ENCODE results near the gene DNASE2.
"Not testable (repeated sequence)": the region's sequence is repeated elsewhere in the genome, so short reads cannot be mapped to it uniquely, and the experiment has no call there.

DNASE2 gene, protein sequence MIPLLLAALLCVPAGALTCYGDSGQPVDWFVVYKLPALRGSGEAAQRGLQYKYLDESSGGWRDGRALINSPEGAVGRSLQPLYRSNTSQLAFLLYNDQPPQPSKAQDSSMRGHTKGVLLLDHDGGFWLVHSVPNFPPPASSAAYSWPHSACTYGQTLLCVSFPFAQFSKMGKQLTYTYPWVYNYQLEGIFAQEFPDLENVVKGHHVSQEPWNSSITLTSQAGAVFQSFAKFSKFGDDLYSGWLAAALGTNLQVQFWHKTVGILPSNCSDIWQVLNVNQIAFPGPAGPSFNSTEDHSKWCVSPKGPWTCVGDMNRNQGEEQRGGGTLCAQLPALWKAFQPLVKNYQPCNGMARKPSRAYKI

DNA sequence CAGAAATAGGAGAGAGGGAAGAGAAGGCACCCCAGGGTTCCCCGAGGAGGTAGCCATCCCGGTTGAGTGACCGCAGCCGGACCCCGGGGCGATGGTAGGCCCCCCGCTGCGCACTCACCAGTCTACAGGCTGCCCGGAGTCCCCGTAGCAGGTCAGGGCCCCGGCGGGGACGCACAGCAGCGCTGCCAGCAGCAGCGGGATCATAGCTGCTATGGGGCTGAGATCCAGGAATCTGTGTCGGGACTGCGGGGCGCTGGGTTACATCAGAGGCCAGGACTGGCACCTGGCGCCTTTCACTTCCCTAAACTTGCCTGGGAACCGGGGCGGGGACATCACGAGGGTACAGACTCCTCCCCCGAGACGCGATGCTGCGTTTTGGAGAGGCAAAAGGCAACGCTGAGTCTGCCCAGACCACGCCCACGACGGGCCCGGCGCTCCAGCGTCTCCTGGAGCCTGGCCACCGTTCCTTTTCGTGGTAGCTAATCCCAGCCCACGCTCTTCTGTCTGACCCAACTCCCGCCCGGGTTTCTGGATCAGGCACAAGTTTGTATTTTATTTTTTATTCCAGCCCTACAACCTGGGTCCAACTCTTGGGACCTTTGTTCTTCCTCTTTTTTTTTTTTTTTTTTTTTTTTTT, at the start of gene DNASE2:
Gene DNASE2 (minus strand): TSS at position 278 of the 637 bp plus-strand sequence. CDS start 74 bp downstream, at position 204.
- peak; percentile 54 for DNase-seq

GRCh38 chr19:12930002-12930645, 48.9 kb upstream of the DNASE2 start:
- DNase-seq: no peak

- DNase-seq: no peak
These were observed 43.5 kb upstream of the DNASE2 start for GRCh38 chr19:12924621-12925310.

DNA sequence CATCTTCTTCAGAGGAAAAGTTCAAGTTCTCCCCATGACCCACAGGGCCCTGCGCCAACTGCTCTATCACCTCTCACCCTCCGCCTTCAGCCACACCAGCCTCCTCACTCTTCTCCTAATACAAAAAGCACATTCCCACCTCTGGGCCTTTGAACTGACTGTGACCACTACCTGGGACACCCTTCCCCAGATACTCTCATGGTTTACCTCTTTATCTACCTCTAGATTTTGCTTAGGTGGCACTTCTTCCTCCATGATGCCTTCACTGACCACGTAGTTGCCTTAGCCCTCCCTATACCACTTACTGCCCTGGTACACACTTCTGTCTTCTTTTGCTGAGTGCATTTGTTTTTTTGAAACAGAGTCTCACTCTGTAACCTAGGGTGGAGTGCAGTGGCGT, 41.7 kb upstream of the DNASE2 start:
- DNase-seq: no peak

GRCh38 chr19:12921047-12921446, 39.8 kb upstream of the DNASE2 start:
- no peak for DNase-seq

DNA sequence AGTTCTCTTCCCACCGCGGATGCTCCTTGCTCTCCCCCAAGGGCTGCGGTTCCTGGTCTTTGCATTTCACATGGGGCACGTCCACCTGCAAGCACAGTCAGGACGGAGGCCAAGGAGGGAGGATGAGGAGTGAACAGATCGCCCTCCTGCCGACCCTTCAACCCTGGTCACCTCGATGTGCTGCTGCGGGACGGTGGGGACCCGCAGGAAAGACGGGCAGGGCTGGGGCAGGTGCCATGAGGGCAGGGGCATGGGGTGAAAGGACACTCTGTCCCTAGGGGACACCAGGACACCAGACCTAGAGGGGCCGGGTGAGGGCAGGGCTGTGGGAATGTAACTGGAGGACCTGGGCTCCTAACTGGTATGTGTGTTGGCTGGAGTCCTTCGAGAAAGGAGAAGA, 37.0 kb upstream of the DNASE2 start:
- DNase-seq: no peak

DNA sequence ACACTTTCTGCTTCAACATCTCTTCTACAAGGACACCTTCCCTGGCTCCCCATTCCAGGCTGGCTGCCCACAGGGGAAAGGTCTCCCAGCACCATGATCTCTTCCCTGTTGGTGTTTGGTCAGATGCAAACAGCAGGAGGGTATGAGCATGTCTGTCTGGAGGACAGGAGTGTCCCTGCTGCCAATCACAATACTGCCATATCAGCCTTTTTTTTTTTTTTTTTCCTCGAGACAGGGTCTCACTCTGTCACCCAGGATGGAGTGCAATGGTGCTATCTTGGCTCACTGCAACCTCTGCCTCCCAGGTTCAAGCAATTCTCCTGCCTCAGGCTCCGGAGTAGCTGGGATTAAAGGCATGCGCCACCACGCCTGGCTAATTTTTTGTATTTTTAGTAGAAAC, 34.6 kb upstream of the DNASE2 start:
- DNase-seq: not testable (repeated sequence)

- DNase-seq: peak; percentile 79
These were observed 32.8 kb upstream of the DNASE2 start for GRCh38 chr19:12913851-12914690.

- peak; percentile 51 for DNase-seq
These were observed 31.8 kb upstream of the DNASE2 start for GRCh38 chr19:12913011-12913561.

- no peak for DNase-seq
These were observed 31.3 kb upstream of the DNASE2 start for GRCh38 chr19:12912571-12912970.

GRCh38 chr19:12907166-12907565, 25.9 kb upstream of the DNASE2 start:
- DNase-seq: no peak

DNA sequence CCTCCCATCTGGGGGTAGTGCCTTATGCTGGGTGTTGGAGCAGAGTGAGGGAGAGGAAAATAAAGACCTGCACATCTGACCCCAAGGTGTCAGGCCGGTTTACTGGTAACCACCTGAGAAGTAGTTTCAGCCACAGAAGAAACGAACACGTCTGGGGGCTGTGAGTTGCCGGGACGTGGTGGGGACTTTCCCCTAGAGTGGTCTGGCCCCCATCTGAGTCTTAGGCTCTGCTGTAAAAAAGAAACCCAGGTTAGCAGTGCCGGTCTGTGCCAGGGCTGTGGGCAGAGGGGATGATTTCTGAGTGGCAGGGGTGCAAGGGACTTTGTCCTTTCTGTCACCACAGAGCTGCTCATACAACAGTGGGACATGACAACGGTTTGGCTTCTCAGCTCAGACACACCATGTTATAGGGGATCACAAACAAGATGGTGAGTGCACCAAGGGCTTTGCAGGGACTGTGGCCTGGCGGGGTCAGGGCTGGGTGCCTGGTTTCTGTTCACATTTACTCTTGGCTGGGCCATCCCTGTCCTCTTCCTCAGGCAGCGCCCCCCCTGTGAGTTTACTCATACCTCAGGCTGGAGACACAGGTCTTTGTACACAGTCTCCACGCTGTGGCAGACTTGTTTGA, 18.8 kb upstream of the DNASE2 start:
- no peak for DNase-seq

DNA sequence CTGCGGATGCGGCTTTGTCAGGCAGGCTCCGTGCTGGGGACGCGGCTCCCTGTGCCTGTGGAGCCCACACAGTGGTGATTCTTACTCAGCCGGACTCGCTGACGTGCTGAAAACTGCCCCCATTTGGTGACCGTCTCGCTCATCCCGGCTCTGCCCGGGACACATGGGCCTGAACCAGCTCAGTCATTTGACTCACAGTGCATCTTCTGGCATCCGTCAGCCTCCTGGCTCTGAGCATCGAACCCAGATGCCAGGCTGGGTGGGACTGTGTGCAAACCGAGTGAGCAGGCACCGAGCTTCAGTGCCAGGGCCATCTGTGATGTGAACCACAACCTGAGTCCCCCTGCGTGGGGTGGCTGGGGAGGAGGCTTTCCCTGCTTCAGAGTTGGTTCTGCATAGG, 15.2 kb upstream of the DNASE2 start:
- DNase-seq: no peak

DNA sequence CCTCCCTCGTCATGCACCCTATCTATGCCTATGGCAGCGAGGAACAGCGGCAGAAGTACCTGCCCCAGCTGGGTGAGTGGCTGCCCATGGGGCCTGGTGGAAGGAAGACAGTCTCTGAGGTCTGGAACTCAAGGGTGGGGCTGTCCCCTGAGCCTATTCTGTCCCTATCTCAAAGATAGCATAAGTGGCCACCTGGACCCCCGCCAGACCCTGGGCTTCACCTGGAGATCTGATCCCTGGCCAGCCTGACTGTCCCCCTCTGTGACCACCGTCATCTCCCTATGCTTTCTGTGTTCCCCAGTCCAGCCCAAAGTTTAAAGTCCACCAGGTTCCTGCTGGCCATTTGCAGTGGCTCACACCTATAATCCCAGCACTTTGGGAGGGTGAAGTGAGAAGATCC, 12.3 kb upstream of the DNASE2 start:
- no peak for DNase-seq

DNA sequence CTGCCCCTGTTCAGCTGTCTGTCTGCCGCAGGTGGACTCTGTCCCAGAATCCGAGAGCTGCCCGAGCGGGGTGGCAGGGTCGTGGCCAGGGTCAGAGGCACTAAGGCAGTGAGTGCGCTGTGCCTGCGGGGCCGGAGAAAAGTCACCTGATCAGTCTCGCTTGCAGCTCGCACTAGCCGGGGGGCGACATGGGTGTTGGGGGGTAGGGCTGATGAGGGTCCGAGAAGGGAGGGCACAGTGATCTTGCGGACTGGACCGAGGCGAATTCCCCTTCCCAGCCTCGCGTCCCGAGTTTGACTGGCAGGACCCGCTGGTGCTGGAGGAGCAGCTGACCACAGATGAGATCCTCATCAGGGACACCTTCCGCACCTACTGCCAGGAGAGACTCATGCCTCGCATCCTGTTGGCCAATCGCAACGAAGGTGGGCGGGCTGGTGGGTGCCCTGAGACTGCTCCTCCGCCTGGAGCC, 10.3 kb upstream of the DNASE2 start:
- DNase-seq: no peak

DNA sequence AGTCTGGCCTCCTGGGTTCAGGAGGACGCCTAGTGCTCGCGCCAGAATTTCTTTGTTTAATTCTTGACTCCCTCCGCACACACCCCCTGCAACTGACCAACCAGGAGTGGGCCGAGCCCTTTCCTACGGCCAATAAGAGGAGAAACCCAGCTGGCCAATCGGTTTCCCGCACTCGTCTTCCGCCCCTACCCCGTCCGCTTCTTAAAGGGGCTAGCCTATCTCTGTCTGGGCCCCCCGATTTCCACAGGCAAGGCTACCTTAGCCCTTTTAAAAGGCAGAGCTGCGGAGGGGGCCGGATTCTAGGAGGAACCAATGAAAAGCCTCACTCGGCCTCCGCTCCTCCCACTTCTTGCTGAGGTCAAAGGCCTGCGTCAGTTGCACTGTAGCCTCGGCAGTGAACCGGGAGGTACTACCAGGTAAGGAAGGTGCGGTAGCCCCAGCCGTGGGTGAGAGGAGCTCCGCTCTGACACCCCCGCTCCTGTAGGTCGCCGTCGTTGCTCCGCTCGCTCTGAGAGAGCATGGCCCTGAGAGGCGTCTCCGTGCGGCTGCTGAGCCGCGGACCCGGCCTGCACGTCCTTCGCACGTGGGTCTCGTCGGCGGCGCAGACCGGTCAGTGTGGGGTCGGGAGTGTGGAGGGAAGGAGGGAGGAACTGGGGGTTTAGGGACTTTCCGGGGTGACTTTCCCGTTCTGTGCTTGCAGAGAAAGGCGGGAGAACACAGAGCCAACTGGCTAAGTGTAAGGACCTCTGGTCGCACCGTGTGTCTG, 9.7 kb upstream of the DNASE2 start, which contains the start of gene GCDH:
Gene GCDH (plus strand): TSS at position 374 of the 766 bp plus-strand sequence. CDS start 145 bp downstream, at position 519.
- DNase-seq: peak; percentile 96

DNA sequence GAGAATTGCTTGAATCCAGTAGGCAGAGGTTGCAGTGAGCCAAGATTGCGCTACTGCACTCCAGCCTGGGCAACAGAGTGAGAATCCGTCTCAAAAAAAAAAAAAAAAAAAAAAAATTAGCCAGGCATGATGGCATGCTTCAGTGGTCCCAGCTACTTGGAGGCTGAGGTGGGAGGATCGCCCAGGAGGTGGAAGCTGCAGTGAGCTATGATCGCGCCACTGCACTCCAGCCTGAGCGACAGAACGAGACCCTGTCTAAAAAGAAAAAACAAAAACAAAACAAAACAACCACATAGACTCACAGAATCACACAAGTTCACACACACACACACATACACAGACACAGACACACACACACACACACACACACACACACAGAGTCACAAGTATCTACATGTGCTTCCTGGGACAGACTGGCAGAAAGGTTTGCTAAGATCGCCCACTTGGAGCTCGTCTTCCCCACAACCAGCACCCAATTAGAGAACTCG, 9.1 kb upstream of the DNASE2 start:
- DNase-seq: not testable (repeated sequence)

- no peak for DNase-seq
These were observed 6.9 kb upstream of the DNASE2 start for GRCh38 chr19:12888006-12888603.

DNA sequence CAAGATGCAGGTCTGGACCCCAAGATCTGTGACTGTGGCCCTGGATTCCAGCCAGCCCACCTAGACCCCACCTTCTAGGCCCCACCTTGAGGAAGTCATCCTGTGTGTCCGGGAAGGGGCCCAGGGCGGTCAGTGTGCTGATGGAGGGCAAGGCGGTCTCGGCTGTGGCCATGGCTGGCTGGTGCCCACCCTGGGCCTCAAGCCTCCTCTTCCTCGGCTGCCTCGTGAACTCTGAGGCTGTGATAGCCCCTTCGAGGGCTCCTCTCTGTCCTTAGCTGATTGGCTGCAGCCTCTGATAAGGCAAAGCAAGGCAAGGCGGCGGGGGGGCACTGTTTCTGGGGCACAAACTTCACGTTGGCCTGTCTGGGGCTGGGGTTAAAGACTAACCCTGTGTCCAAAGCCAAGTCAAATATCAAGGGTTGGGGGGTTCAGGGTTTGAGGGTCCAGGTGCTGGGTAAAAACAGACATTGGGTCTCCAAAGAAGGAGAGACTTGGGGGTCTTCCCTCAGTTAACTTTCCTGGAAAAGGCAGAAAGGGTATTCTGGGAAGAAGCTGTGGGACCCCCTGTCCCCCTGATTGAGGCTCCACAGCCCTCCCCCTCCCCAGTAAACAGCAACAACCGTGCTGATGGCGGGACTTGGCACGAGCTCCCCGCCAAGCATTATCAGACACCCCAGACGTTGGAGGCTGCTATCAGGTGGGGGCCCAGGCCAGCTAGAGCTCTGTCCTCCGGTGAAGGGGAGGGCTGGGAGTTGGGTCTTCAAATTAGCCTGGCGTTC, 5.9 kb upstream of the DNASE2 start, which contains the start of gene KLF1:
Gene KLF1 (minus strand): TSS at position 233 of the 779 bp plus-strand sequence. CDS start 61 bp downstream, at position 172.
- no peak for DNase-seq
